ENCODE data around the gene CADM1. TPM values are rescaled to one million over a fixed set of nuclear protein-coding genes. Genes with fewer than 3 reads are reported as not detected.

The CADM1 gene
- total RNA-seq, 1 donor from 2014 or later = 248 TPM

DNA sequence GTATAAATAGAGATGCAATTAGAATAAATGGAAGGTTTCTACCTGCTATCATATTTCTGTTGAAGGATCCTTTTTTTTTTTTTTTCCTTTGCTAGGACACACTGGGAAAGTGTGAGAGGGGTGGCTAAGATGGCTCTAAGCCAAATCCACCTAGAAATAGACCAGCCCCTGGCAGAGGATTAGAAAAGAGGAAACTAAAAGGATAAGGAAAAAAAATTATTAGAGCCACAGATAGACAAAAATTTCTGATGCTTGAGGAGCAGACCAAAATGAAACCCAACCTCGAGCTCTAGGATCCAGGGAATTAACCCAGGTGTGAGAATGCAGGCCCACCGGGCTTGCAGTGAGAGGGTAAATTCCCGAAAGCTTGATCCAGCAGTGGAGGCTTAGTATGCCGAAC, 262.3 kb downstream of the CADM1 start:
- no peak for DNase-seq

DNA sequence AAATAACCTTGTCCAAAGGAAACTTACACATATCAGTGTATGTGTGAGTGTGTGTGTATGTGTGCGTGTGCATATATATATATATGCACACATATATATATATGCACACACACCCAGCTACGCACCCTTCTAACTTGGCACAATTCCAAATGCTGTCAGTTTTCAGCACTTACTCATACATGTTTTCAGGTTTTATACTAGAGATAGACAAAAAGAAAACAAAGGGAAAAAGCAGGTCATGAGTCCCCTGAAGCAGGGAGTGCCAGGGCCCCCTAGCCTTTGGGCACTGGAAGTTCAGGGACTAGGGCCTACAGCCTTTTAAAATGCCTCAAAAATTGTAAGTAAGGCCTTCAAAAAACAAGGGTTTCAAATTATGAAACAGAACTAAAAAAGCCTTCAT, 265.4 kb downstream of the CADM1 start:
- no peak for DNase-seq

DNA sequence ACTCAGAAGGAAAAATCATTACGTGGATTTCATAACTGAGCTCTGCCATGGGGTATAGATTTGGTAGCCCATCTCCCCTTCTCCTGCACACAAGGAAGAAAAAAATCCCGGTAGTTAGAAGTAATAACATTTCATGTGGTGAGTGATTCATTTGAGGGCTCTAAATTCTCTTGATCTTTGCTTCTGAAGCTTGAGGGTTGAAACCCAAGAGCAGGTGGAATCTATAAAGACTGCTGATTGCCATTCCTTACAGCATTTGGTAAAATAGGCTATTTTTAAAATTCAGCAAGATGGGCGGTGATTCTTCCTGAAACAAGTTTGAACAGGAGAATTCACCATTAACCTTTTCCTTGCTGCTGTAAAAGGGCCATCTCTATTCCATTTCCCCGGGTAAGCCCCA, 266.1 kb downstream of the CADM1 start:
- DNase-seq = no peak

DNA sequence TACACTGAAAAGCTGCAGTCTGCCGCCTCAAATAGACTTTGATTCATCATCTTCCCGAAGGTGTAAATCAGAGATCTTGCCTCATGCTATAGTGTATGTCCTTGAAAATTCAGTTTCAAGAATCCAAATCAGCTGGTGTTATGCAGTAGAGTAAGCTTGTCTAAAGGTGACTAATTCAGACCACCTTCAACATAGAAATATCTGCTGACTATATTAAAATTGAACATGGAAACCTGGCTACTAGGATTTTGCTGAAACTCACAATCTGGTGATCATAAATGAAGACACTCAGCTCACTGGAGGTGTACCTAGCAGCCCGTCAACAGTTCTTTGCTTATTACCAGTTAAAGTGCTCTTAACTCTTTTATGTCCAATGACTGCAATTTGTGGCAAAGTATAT, 266.6 kb downstream of the CADM1 start:
- no peak for DNase-seq

DNA sequence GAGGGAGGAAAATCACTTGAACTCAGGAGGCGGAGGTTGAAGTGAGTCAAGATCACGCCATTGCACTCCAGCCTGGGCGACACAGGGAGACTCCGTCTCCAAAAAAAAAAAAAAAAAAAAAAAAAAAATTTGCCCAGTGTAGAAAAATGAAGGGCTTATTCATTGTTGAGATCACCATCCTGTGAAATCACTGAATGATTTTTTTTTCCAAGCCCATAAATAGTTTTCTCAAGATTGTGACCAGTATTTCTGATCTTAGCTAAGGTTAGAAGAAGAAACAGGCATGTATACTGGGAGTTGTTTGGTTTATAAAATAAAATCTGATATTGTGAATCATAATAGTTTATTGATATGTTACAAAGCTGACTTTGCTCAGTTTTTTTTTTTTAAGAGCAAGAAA, 269.4 kb downstream of the CADM1 start:
- no peak for DNase-seq

DNA sequence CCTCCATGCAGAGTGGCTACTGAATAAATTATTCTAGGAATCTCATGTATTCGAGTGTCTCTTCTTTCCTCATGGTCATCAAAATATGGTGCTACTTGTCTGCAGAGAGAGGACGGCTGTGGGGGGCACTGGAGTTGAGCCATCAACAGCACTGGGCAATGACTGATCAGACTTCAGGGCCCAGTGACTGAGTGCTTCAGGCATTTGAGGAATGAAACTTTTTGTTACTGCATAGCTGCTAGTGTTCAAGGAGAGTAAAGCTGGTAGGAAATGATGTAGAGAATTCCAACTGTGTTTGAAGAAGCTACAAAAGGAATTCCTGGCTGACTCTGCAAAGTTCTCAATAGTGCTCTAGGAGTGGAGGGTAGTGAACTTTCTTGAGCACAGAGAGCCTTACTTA, 277.7 kb downstream of the CADM1 start:
- DNase-seq = no peak

DNA sequence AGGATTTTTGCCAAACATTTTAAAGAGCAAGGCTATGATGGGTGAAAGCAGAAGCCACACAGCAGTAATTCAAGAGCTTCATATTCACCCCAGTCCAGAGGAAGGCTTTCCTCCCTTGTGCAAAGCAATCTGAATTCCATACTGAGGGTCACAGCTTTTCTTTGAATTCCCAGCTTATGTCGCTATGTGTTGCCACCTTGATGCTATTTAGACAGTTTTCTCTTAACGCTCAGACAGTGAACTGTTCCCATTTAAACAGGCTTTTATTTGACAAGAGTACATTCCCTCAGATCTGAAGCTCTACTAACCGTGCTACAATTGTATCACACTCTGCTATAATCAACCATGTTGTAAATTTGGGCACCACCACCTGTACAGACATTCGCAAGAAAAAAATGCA, 279.7 kb downstream of the CADM1 start:
- no peak for DNase-seq

DNA sequence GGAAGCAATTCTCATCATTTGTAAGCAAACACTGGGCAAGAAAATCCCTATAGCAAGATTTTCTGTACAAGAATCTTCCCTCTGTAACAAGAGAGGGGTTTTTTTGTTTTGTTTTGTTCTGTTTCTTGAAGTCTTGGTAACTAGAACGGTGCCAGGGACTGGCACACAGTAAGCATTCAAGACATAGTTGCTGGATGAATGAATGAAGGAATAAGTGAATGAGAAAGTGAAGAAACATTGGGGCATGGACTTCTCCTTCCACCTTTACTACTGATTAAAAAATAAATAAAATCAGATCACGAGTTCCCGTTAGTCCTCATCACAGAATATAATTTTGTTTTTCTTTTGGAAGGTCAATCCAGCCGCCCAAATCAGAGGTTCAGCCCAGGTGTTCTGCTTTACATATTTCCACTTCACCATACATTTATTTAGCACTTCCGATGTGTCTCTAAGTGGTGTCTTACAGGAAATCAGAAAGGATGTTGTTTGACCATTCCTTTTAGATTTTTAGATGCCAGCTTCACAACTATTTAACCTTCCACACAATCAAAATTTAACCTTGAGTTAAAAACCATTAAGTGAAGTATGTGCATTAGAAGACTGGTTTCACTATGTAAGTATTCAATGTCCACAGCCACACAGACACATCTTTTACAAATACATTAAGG, 281.2 kb downstream of the CADM1 start:
- no peak for DNase-seq

DNA sequence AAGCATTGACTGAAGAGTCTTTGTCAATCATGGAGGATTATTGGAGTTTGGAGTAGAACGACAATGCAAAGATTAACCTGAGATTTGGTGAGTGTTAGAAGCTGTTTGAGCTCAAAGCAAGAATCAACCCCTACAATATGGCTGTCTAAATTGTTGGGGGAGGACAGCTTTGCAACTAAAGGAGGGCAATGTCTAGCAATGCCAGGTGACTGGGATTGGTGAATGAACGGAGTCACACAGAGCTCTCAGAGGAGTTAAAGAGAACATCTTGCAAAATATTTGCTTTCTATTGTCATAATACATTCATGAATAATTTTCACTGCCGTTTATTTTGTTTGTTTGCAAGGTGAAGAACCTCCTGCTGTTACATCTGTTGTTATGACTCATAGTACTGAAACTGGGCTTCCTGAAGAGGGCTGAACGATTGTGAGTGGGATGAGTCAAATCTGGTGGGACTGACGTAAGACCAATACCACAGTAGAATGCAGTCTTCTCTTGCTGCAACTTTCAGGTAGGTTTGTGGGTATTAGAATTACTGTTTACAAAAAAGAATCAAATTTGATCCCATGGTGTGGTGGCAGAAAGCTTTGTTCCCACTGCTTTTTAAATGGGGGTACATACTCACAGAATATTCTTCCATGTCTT, 281.9 kb downstream of the CADM1 start:
- no peak for DNase-seq

DNA sequence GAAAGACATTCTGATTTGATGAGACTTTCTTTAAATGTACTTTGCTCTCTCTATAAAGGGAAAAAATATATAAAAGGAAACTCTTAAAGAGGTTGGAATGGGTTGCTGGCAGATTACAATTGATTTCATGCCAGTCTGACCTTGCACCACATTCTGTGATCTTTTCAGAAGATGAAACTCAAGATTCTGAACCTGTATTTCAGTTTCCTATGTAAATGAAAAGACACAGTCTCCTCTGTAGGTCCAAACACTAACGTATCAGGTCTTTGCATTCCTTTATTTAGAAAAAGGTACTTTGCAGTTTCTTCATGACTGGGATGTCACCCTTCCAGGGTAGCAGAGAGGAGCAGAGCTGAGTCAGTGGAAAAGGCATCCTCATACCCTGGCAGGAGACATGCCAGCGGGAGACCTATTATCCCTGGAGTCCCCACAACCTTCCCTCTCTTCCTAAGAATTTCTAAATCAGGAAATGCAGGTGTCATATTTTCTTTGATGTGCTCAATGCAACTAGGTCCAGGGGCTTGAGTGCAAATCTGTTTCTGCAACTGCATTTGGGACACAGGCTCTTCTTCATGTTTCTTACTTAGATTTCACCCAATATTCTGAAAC, 282.6 kb downstream of the CADM1 start:
- no peak for DNase-seq

DNA sequence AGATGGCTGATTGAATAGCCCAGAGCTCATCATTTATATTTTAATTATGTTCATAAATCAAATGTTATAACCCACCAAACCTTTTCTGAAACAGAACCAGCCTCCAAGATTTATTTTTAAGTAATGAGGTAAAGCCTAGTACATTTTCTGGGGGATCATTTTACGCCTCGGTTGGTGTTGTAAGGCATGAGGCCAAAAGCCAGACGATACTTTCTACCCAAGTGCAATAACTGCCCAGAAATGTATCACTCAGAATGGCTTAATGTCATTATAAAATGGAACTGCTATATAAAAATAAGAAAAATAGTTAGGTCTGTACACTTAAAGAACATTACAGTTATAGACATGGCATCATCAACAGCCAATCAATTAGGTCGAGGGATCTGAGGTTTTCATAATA, 283.3 kb downstream of the CADM1 start:
- no peak for DNase-seq

DNA sequence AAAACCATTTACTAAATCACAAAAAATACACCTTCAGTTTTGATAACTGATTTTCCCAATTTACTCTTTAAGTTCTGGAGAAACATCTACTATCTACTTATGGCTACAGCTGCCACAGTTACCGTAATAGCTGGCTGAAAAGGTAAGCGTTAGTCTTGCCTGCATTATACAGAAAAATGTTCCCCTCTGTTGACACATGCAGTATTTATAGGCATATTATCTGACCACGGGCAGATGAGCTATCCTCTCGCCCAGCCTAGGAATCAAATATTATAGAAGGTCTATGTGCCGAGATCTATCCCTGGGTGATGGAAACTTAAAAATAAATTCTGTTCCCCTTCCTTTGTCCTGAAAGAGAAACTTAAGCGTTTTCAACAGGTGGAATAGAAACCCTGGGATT, 283.8 kb downstream of the CADM1 start:
- DNase-seq = no peak

DNA sequence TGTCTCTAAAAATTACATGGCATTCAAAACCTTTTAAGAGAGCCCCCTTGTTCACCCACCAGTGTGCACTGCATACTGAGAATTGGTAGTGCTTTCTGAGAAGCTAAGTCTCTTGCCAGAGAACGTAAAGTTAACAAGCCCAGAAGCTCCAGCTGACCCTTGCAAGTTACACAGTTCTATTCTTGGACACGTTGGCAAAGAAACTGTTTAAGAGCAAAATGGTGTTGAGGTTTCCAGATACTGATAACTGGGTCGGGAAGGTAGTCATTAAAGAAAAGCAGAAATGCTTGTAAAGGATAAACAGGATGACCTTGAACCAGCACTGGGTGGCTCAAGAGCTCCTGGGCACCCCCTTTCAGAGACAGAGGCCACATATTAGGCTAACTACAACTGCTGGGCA, 284.8 kb downstream of the CADM1 start:
- no peak for DNase-seq

DNA sequence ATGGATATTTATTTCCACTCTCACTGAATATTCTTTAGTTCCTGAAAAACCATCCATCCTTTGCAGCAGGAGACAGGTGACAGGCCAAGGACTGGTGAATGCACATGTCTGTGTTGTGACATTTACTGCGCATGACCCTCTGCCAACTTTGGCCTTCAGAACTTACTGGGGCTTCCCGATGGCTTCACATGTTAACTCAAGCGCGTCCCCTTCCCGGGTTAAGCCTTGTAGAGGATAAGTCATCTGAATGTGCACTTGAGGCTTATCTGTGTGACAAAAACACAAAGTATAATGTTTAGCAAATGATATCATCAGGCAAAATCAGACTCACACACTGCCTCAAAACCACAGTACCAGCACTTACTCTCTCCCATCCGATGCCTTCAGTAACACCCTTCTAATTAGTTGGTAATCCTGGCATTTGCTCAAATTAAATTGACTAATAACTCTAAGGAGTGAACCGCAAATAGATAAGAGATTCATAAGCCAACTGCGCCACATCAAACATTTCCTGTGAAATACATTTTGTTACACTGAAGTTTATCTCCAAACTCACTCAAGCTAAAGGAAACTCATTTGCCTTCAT, 286.4 kb downstream of the CADM1 start:
- DNase-seq = no peak

DNA sequence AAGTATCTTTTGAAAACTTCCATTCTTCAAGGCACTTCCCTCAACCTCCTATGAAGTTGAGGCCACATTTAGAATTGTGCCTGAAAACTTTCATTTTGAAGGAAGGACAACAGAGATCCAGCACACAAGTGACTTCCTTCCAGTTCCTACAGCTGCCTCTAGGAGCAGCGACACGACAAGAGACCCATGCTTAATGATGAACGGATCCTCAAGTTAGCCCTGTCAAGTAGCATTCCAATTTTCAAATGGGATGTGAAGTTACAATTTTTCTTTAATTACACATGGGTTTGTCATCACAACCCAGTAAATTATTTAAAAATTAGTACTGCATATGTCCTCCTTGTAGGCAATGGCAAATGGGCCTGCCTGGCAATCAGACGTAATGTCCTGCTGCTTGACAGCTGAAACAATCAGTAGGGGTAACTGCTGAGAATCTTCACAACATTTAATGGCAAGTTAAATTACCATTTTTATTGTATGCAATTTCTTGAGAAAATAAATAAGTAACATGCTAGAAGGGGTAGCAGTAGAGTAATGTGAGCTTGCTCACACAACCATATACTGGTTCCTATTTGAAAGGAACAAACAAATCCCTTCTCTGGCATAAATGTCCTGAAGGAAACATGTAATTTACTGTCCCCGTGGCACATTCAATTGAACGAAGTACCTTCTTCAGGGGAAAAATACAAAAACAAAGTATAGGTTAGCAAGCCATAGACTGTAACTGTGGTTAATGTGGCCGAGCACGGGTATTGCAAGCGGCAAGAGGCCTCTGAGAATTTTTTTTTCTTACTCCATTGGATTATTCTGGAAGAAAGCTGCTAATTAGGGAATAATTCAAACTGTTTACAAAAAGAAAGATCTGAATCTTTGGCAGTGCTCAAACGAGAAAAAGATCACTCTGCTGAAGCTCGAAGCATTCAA, 288.3 kb downstream of the CADM1 start:
- no peak for DNase-seq

DNA sequence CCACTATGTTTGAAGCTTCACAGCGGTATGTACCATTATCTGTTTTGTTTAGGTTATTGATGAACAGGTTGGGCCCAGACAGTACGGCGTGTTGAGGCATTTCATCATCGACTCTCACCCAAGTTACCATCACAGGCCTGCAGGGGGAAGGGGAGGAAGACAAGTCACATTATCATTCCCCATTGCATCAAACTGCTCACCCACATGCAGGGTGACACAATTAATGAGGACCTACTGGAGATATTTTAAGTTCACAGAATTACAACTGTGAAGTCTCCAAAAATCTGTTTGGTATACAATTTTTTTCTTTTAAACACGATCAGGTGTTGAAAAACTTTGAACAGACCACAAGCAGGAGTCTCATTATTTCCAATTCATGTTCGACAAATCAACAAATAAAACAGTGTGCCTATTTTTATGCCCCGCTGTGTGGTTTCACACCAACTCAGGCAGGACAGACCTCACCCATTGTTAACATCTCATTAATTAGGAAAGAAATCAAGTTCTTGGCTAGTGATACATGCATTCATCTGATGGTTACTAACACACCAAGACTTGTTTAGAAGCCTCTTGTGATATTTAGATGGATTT, 289.5 kb downstream of the CADM1 start:
- no peak for DNase-seq

DNA sequence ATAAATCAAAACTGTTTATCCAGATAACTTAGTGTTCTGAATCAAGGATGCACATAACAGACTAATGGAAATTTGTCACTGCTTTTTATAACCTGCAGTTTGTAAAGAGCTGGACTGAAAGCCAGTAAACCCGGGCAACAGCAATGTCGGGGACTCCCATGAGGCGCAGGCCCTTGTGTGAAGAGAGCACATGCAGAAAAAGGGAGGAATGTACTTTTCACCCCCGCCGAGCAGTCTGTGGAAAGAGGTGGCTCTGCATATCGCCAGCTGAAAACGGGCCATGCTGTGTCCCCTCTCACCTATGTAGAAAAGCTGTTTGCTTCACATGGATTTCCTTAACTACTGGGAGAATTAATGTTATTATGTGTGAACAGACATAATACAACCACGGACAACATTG, 291.2 kb downstream of the CADM1 start:
- DNase-seq = no peak

DNA sequence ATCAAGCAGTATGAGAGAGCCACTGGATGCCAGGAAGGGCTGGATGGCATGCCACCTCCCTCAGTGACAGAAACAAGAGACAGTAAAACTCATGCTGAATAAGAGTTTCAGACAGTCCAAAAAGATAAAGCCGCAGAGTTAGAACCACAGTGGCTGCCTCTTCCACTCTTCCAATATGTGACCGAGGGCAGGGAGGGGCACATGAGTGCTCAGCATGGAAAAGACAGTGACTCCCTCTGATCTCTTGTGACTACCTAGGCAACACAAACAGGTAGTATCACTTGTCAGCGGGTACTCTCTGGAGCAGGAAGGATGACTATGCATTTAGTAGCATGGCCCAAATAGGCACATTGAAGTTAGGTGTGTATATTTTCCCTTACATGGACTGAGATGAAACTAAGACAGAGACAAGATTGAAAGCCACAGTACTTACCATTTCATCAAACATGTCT, 295.4 kb downstream of the CADM1 start:
- no peak for DNase-seq

DNA sequence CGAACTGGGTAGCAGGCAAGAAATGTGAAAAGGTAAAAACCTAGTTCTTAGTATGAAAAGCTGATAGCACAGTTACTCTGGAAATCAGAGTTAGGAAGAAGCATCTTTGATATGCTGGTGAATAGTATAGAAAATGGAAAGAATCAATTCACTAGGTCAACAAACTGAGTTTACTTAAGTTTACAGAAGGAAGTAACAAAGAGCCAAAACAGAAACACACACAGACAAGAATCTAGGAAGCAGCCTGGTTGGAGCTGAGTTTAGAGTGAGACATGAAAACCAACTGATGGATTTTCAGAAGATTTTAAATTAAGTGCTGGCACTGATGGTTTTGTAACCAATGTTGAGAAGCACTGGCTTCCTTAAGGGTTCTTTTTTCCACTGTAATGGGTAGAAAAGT, 296.3 kb downstream of the CADM1 start:
- no peak for DNase-seq

DNA sequence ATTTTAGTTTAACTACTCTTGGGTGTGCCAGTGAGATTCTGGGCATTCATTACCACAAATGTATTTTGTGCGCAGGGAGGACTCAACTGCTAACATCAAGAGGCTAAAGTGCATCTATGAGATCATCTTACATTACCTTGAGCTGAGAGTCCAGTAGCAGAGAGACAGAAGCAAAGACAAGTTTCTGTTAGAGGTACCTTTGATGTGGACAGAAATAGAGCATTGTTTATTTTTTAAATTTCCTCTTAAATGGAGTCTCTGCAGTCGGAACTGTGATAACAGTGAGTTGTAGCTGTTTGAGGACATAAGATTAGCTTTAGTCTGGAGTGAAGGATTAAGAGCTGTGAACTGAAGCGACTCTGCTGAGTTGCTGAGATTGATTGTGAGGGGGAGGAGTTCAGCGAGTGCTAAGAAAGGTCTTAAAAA, 297.0 kb downstream of the CADM1 start:
- DNase-seq = no peak

DNA sequence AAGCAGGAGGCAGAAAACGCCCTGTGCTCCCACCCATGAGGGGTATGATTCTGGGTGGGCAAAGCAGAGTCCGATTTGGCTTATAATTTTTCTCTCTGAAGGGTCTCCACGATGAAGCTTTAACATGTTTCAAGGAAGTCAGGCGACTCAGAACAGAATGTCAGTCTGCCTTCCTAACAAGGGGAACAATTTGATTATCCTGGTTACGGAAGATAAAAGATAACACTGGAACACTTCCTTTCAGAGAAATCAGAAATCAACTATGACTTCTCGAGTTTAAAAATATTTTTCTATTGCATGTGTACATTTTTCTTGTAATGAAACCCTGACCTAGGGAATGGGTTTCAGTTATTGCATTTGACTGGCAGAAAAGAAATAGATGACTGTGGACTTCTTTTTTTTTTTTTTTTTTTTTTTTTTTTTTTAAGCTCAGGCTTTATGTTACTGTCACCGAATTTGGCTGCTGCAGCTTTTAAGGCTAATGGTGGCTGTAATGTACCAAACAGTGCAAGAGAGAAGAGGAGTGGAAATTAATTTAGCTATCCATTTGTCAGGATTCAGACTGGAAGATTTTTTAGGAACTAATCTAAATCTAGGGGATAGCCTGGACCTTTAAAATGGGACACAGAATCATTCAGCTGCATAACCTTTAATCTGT, 297.7 kb downstream of the CADM1 start:
- no peak for DNase-seq

All from occipital lobe (tissue), 2 donors.